ENCODE measurements around the gene TMPRSS3.
A peak's percentile ranks its signal among the peaks of the same experiment; 100 is the strongest.

Gene TMPRSS3

GRCh38 chr21:42377211-42377950 is 18.5 kb downstream of the TMPRSS3 start:
- in situ Hi-C loops (cut with HindIII; ENCODE audit: low pct_unique_long_range_greater_than_20kb, low sequenced_read_pairs): no loop called here
- no peak for DNase-seq (ENCODE audit: low read depth in 1 of 2, low spot score in 1 of 2)
- no peak for TF ChIP-seq JUND (IDR thresholded peaks at IDR 0.05; ENCODE audit: low read depth)

- no peak; the same call in 1 of the 2 replicates for TF ChIP-seq JUND (IDR thresholded peaks at IDR 0.05; ENCODE audit: low read depth)
- in situ Hi-C loops (cut with HindIII; ENCODE audit: low pct_unique_long_range_greater_than_20kb, low sequenced_read_pairs): no loop called here
- peak; percentile 44 to 88 for DNase-seq (ENCODE audit: low read depth in 1 of 2, low spot score in 1 of 2)
These were observed 19.4 kb downstream of the TMPRSS3 start for GRCh38 chr21:42376338-42376982.

- in situ Hi-C loops (cut with HindIII; ENCODE audit: low pct_unique_long_range_greater_than_20kb, low sequenced_read_pairs): no loop called here
- no peak for DNase-seq (ENCODE audit: low read depth in 1 of 2, low spot score in 1 of 2)
- no peak for TF ChIP-seq JUND (IDR thresholded peaks at IDR 0.05; ENCODE audit: low read depth)
These were observed 19.9 kb downstream of the TMPRSS3 start for GRCh38 chr21:42375966-42376337.

GRCh38 chr21:42375506-42375905 is 20.3 kb downstream of the TMPRSS3 start:
- in situ Hi-C loops (cut with HindIII; ENCODE audit: low pct_unique_long_range_greater_than_20kb, low sequenced_read_pairs): no loop called here
- no peak for TF ChIP-seq JUND (IDR thresholded peaks at IDR 0.05; ENCODE audit: low read depth)
- DNase-seq (ENCODE audit: low read depth in 1 of 2, low spot score in 1 of 2): peak in 1 of 2 experiments; percentile 42

- no peak for TF ChIP-seq JUND (IDR thresholded peaks at IDR 0.05; ENCODE audit: low read depth)
- DNase-seq (ENCODE audit: low read depth in 1 of 2, low spot score in 1 of 2): no peak
- in situ Hi-C loops (cut with HindIII; ENCODE audit: low pct_unique_long_range_greater_than_20kb, low sequenced_read_pairs): no loop called here
These were observed 20.9 kb downstream of the TMPRSS3 start for GRCh38 chr21:42374864-42375499.

GRCh38 chr21:42374457-42374856 is 21.4 kb downstream of the TMPRSS3 start:
- no peak for TF ChIP-seq JUND (IDR thresholded peaks at IDR 0.05; ENCODE audit: low read depth)
- no peak for DNase-seq (ENCODE audit: low read depth in 1 of 2, low spot score in 1 of 2)
- in situ Hi-C loops (cut with HindIII; ENCODE audit: low pct_unique_long_range_greater_than_20kb, low sequenced_read_pairs): no loop called here

- TF ChIP-seq JUND (IDR thresholded peaks at IDR 0.05; ENCODE audit: low read depth): no peak
- DNase-seq (ENCODE audit: low read depth in 1 of 2, low spot score in 1 of 2): no peak
- in situ Hi-C loops (cut with HindIII; ENCODE audit: low pct_unique_long_range_greater_than_20kb, low sequenced_read_pairs): no loop called here
These were observed 21.9 kb downstream of the TMPRSS3 start for GRCh38 chr21:42373908-42374455.

GRCh38 chr21:42373196-42373907 is 22.5 kb downstream of the TMPRSS3 start:
- no peak for DNase-seq (ENCODE audit: low read depth in 1 of 2, low spot score in 1 of 2)
- in situ Hi-C loops (cut with HindIII; ENCODE audit: low pct_unique_long_range_greater_than_20kb, low sequenced_read_pairs): no loop called here
- no peak for TF ChIP-seq JUND (IDR thresholded peaks at IDR 0.05; ENCODE audit: low read depth)

- DNase-seq (ENCODE audit: low read depth in 1 of 2, low spot score in 1 of 2): no peak
- no peak for TF ChIP-seq JUND (IDR thresholded peaks at IDR 0.05; ENCODE audit: low read depth)
- in situ Hi-C loops (cut with HindIII; ENCODE audit: low pct_unique_long_range_greater_than_20kb, low sequenced_read_pairs): no loop called here
These were observed 24.8 kb downstream of the TMPRSS3 start for GRCh38 chr21:42370894-42371654.

GRCh38 chr21:42369821-42370220 is 26.0 kb downstream of the TMPRSS3 start:
- no peak for DNase-seq (ENCODE audit: low read depth in 1 of 2, low spot score in 1 of 2)
- no peak for TF ChIP-seq JUND (IDR thresholded peaks at IDR 0.05; ENCODE audit: low read depth)
- in situ Hi-C loops (cut with HindIII; ENCODE audit: low pct_unique_long_range_greater_than_20kb, low sequenced_read_pairs): no loop called here

GRCh38 chr21:42367367-42368165 is 28.3 kb downstream of the TMPRSS3 start:
- DNase-seq (ENCODE audit: low read depth in 1 of 2, low spot score in 1 of 2): peak in 1 of 2 experiments; percentile 64
- in situ Hi-C loops (cut with HindIII; ENCODE audit: low pct_unique_long_range_greater_than_20kb, low sequenced_read_pairs): no loop called here
- no peak for TF ChIP-seq JUND (IDR thresholded peaks at IDR 0.05; ENCODE audit: low read depth)

All from T47D (cell line).